HG02588 (cell line): ENCODE data around the gene TGFBR3.

Experiments
- ATAC-seq: cut with Tn5 transposase; IDR thresholded peaks from one replicate; pipeline ENCODE4 v1.9.1; 2021; ENCODE audit warnings: mild to moderate bottlenecking, moderate library complexity; ENCODE audit not compliant: unreplicated experiment

The TGFBR3 gene

DNA sequence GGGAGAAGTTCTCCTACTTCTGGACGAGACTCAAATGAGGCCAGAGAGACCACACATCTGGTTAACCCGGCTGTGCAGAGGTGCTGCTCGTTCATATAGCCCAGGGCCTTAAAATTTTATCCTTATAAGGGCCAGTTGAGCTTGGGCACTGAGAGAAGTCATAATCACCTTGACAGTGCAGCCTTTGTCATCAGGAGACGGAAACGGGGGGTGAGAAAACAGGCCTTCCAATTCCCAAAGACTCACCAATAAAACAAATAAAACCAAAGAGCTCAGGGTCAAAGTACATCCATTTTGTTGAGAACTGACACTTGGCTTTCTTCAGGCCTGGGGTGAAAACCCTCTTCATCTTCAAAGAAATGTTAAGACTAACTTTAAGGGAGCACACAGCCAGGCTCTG, 167.1 kb downstream of the TGFBR3 start:
- ATAC-seq: no peak

- no peak for ATAC-seq
Measured at GRCh38 chr1:91718368-91718767, 167.6 kb downstream of the TGFBR3 start.

DNA sequence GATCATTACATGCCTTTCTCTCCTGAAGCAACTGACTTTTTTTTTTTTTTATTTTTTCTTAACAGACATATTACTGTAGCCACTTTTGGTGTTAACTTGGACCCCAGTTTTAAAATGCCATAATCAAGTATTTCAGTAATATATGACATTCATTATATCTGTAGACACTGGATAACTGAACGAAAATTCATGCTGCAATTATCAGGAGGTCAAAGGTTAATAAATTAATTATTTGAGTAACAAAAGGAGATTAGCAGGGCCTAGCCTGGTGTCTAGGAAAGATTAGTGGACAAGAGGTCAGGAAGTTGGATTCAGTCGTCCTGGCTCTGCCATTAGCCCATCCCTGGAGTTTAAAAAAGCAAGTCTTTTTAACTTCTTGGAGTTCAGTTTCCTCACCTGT, 168.1 kb downstream of the TGFBR3 start:
- no peak for ATAC-seq

DNA sequence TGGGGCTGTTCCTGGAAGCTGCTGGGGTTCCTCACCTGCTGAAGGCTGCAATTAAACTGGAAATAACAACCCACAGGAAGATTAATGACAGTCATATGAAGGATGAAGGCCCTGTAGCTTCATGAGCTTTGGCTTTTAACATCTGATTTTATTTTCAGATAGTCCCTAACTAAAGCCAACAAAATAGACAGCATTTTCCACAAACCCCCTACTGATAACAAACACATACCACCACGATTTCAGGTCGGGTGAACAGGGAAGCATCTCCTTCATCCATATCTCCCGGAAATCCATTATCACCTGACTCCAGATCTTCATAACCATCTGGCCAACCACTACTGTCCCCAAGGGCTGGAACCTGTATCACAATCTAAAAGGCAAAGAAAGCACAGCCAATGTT, 169.6 kb downstream of the TGFBR3 start:
- ATAC-seq: no peak

- no peak for ATAC-seq
Measured at GRCh38 chr1:91715416-91716000, 170.4 kb downstream of the TGFBR3 start.

- no peak for ATAC-seq
Measured at GRCh38 chr1:91714867-91715381, 171.0 kb downstream of the TGFBR3 start.

DNA sequence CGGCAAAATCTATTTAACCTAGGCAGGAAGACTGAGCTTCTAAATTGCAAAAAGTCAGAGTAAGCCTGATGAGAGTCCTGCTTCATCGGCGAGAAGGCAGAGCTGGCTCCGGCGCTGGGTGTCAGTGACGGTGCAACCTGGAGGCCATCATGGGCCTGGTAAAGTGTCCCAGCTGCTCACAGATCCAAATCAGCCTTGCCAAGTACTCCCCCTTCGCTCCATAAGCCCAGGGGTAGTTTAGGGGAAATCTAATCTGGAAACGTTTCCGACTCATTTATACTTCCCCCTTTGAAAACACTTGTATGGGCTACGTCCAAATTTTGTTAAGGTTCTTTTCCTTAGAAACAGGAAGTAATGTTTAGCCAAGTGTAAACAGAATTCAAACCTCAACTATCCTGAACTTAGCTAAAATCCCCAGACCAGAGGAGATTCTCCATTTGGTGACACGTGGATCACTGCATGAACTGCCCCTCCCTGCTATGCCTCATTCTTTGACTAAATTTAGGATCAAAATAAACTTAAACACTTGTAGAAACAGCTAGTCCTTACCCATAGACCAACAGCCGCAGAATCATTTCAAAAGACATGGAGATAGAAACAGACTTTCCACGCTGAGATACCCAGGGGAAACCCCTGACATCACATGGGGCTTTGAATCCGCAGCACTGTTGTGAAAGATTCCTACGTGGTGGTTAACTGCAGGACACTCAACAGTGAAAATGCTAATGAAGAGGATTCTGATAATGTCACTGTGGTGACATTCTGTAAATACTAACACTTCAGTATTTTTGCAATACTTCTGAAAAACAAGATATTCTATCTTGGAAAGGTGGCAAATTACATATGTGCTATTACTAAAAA, 172.7 kb downstream of the TGFBR3 start:
- peak; percentile 81 for ATAC-seq

GRCh38 chr1:91712393-91712792, 173.6 kb downstream of the TGFBR3 start:
- no peak for ATAC-seq

GRCh38 chr1:91711504-91712247, 174.3 kb downstream of the TGFBR3 start:
- ATAC-seq: no peak

GRCh38 chr1:91710261-91710660, 175.7 kb downstream of the TGFBR3 start:
- no peak for ATAC-seq

- ATAC-seq: no peak
Measured at GRCh38 chr1:91708691-91709090, 177.3 kb downstream of the TGFBR3 start.

GRCh38 chr1:91707890-91708218, 178.1 kb downstream of the TGFBR3 start:
- ATAC-seq: no peak

GRCh38 chr1:91707114-91707889, 178.6 kb downstream of the TGFBR3 start:
- ATAC-seq: no peak

GRCh38 chr1:91706140-91706957, 179.6 kb downstream of the TGFBR3 start:
- ATAC-seq: no peak

DNA sequence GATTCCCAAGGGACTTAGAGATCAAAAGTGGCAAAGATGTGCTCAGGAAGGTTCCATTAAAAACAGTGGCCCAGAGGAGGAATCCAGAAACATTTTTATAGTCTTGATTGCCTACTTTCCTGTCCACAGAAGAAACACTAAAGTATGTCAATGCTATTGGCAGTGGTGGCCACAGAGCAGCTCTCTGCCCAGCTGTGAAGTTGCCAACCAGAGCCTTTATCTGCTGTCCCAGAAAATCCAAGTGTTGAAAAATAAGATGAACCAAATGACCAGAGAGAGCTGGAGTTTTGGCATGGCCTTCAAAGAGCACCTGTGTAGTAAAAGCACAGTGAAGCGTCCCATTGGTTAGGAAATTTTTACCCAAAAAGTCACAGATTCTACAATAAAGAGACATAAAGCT, 181.2 kb downstream of the TGFBR3 start:
- ATAC-seq: no peak

DNA sequence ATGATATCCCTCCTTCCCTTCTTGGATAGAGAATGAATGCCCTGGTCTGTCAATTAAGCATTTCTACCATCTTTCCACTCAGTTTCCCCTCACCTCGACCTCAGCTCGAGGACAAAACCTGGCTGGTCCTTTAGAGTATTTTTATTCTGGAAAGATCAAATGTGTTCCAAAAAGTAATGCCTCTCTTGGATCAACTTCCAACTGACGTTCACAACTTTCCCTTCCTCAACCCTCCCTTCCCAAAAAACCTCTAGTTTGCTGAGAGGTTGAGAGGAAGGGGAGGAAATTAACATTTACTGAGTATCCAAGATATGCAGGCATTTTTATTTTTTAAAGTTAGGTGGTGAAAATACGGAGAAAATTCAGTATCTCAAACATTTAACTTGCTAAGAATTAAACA, 182.9 kb downstream of the TGFBR3 start:
- no peak for ATAC-seq

DNA sequence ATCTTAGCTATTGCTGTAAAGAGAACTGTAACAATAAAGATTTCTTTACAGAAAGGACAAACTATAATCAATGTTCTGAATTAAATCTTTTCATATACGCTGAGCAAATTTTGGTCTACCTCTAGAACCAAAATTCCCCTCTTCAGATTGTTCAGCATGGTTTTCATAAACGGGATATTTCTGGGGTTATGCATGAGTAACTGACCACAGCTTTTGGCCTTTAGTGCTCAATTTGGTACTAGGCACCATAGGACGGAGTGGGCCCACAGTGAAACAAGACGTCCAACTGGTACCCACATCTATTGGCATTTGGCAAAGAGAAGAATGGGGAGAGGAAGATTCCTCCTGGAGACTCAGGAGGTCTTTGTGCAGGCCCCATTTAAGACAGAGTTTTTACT, 184.5 kb downstream of the TGFBR3 start:
- ATAC-seq: no peak

GRCh38 chr1:91700771-91701471, 185.0 kb downstream of the TGFBR3 start:
- no peak for ATAC-seq

DNA sequence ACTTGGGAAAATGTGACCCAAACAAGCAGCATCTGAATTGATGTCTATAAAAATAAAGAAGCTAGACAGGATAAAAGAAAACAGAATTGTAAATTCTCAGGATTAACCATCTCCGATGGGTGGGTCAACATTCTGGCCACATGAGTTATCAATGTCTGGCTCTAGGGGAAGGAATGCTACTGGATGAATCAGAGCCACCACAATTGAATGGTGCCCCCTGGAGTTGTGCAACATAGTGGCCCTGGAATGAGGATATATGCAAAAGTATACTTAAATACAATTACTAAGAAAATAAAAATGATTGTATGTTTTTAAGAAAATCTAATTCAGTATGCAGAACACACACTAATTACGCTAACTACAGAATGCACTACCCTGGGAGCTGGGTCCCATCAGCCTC, 185.6 kb downstream of the TGFBR3 start:
- ATAC-seq: no peak
